SK-N-SH (cell line): Measurements from ENCODE around the gene NR3C1. TPM values are rescaled to one million over a fixed set of nuclear protein-coding genes. Genes with fewer than 3 reads are reported as not detected.

Experiments
- CTCF ChIA-PET: fragments of 300-600, 350-600 bp; formaldehyde crosslinking; extraction: SDS; loops from one replicate; lab custom pipeline; 2021; lab: Yijun Ruan, JAX
- POLR2A ChIA-PET: fragments of 350-600 bp; sonication (Branson Sonifier 250); formaldehyde crosslinking; extraction: SDS; loops from one replicate; lab custom pipeline; 2020; ENCODE audit warnings: antibody characterized with exemption, inconsistent platforms; lab: Yijun Ruan, JAX
- DNase-seq: peaks from one replicate; pipeline ENCODE4 v3.0.0; 2012
- H2AFZ ChIP-seq: fragments of 200-600 bp; sonication (generic); 2 replicates; pipeline ENCODE4 v1.8.1; 2016; ENCODE audit warnings: antibody characterized with exemption, mild to moderate bottlenecking, low read depth
- H3F3A ChIP-seq: fragments of 200-600 bp; sonication (generic); replicated peaks from 2 replicates; pipeline ENCODE3; 2016; ENCODE audit warnings: antibody characterized with exemption, mild to moderate bottlenecking; ENCODE audit not compliant: insufficient read depth
- H3K27ac ChIP-seq, 2 experiments: fragments of 200-500 bp in 1 of 2; fragments of 200-600 bp in 1 of 2; sonication (Bioruptor generic) in 1 of 2; sonication (generic), shearing (Covaris generic) in 1 of 2; 2 replicates each; pipeline versions ENCODE4 v1.5.1 to v1.6.1; 2014 to 2016; ENCODE audit warnings: low read depth in 2 of 2, inconsistent platforms in 1 of 2, low read length in 1 of 2, mild to moderate bottlenecking in 1 of 2, mixed read lengths in 1 of 2
- H3K27me3 ChIP-seq: fragments of 200-600 bp; sonication (generic), shearing (Covaris generic); 2 replicates; pipeline ENCODE4 v1.6.1; 2016; ENCODE audit warnings: mixed run types; ENCODE audit not compliant: insufficient read depth
- H3K36me3 ChIP-seq, 2 experiments: fragments of 200-500 bp in 1 of 2; fragments of 200-600 bp in 1 of 2; sonication (Bioruptor generic) in 1 of 2; sonication (generic) in 1 of 2; replicated peaks in 1 of 2; 2 replicates each; pipeline versions ENCODE3 to v1.5.1; 2014 to 2016; ENCODE audit warnings: low read length in 1 of 2, mild to moderate bottlenecking in 1 of 2; ENCODE audit not compliant: insufficient read depth in 2 of 2, control insufficient read depth in 1 of 2
- H3K4me1 ChIP-seq, 2 experiments: fragments of 200-500 bp in 1 of 2; fragments of 200-600 bp in 1 of 2; sonication (Bioruptor generic) in 1 of 2; sonication (generic), shearing (Covaris generic) in 1 of 2; 2 replicates each; pipeline versions ENCODE4 v1.5.1 to v1.6.1; 2014 to 2016; ENCODE audit warnings: low read depth in 1 of 2, low read length in 1 of 2, mixed run types in 1 of 2; ENCODE audit not compliant: insufficient read depth in 2 of 2, control insufficient read depth in 1 of 2
- H3K4me2 ChIP-seq: fragments of 200-600 bp; sonication (generic), shearing (Covaris generic); 2 replicates; pipeline ENCODE4 v1.6.1; 2017; ENCODE audit warnings: mixed run types
- H3K4me3 ChIP-seq, 2 experiments: fragments of 200-500 bp in 1 of 2; fragments of 200-600 bp in 1 of 2; sonication (Bioruptor generic) in 1 of 2; sonication (generic), shearing (Covaris generic) in 1 of 2; 2 replicates each; pipeline versions ENCODE4 v1.5.1 to v1.8.1; 2014 to 2016; ENCODE audit warnings: low read depth in 2 of 2, inconsistent platforms in 1 of 2, low read length in 1 of 2, mild to moderate bottlenecking in 1 of 2, mixed read lengths in 1 of 2, moderate library complexity in 1 of 2
- H3K79me2 ChIP-seq: fragments of 200-600 bp; sonication (generic); 2 replicates; pipeline ENCODE4 v1.8.1; 2017; ENCODE audit warnings: mild to moderate bottlenecking; ENCODE audit not compliant: insufficient read depth
- H3K9ac ChIP-seq: fragments of 200-600 bp; sonication (generic); 2 replicates; pipeline ENCODE4 v1.6.1; 2017; ENCODE audit warnings: mixed run types
- H3K9me2 ChIP-seq: fragments of 200-600 bp; sonication (generic); 2 replicates; pipeline ENCODE4 v1.6.1; 2017; ENCODE audit warnings: mixed run types
- H3K9me3 ChIP-seq: fragments of 200-600 bp; sonication (generic); 2 replicates; pipeline ENCODE4 v1.6.1; 2017; ENCODE audit warnings: mixed run types, mild to moderate bottlenecking, moderate library complexity
- H4K20me1 ChIP-seq: fragments of 200-600 bp; sonication (generic); 2 replicates; pipeline ENCODE4 v1.6.1; 2017; ENCODE audit warnings: mild to moderate bottlenecking, mixed run types; ENCODE audit not compliant: insufficient read depth
- CHD2 ChIP-seq: fragments of 150-350 bp; IDR thresholded peaks from 2 replicates; pipeline ENCODE4 v1.6.1; 2018; ENCODE audit warnings: low read length; ENCODE audit not compliant: partially characterized antibody
- CTCF ChIP-seq: fragments of 200-600 bp; sonication (generic); IDR thresholded peaks from 2 replicates; pipeline ENCODE4 v1.6.1; 2017; ENCODE audit warnings: antibody characterized with exemption, mild to moderate bottlenecking, moderate library complexity
- ELF1 ChIP-seq: IDR thresholded peaks from 2 replicates; pipeline ENCODE4 v1.4.0; 2012
- FOSL2 ChIP-seq: IDR thresholded peaks from 2 replicates; pipeline ENCODE4 v1.4.0; 2012; ENCODE audit warnings: low read depth, mild to moderate bottlenecking, moderate library complexity, borderline replicate concordance
- FOXJ3 ChIP-seq: sonication (generic); formaldehyde crosslinking; IDR thresholded peaks from 2 replicates; pipeline ENCODE4 v1.5.1; 2020; ENCODE audit warnings: mild to moderate bottlenecking, missing genetic modification reagents
- IRF3 ChIP-seq: fragments of 150-350 bp; IDR thresholded peaks from 2 replicates; pipeline ENCODE4 v1.6.1; 2016; ENCODE audit warnings: mild to moderate bottlenecking, low read depth, low read length
- JUND ChIP-seq: IDR thresholded peaks from 2 replicates; pipeline ENCODE4 v1.4.0; 2012
- NRF1 ChIP-seq: IDR thresholded peaks from 2 replicates; pipeline ENCODE4 v1.6.1; 2012; ENCODE audit warnings: low read depth, mild to moderate bottlenecking, low read length
- RCOR1 ChIP-seq: fragments of 150-350 bp; IDR thresholded peaks from 2 replicates; pipeline ENCODE4 v1.6.1; 2017; ENCODE audit warnings: antibody characterized with exemption, low read length
- RFX5 ChIP-seq: IDR thresholded peaks from 2 replicates; pipeline ENCODE4 v1.6.1; 2012; ENCODE audit warnings: mild to moderate bottlenecking, improper control_type of control experiment, low read length
- RXRA ChIP-seq: IDR thresholded peaks from 2 replicates; pipeline ENCODE4 v1.4.0; 2012; ENCODE audit warnings: low read depth, mild to moderate bottlenecking, borderline replicate concordance
- SIN3A ChIP-seq: IDR thresholded peaks from 2 replicates; pipeline ENCODE4 v1.6.1; 2012; ENCODE audit warnings: low read depth, mild to moderate bottlenecking, low read length, moderate library complexity, borderline replicate concordance
- SMC3 ChIP-seq: IDR thresholded peaks from 2 replicates; pipeline ENCODE4 v1.6.1; 2012; ENCODE audit warnings: low read depth, low read length, improper control_type of control experiment
- TAF1 ChIP-seq: IDR thresholded peaks from 2 replicates; pipeline ENCODE4 v1.6.1; 2012; ENCODE audit warnings: low read depth, mild to moderate bottlenecking, low read length, moderate library complexity, borderline replicate concordance
- TCF12 ChIP-seq: IDR thresholded peaks from 2 replicates; pipeline ENCODE4 v1.4.0; 2012
- TEAD4 ChIP-seq: IDR thresholded peaks from 2 replicates; pipeline ENCODE4 v1.4.0; 2012; ENCODE audit warnings: mild to moderate bottlenecking, borderline replicate concordance; ENCODE audit not compliant: insufficient read depth
- USF1 ChIP-seq: IDR thresholded peaks from 2 replicates; pipeline ENCODE4 v1.4.0; 2012; ENCODE audit warnings: low read depth, borderline replicate concordance
- USF2 ChIP-seq: fragments of 150-350 bp; IDR thresholded peaks from 2 replicates; pipeline ENCODE4 v1.6.1; 2017; ENCODE audit warnings: antibody characterized with exemption, low read length, low read depth, borderline replicate concordance
- ZBTB33 ChIP-seq: IDR thresholded peaks from 2 replicates; pipeline ENCODE4 v1.4.0; 2012; ENCODE audit warnings: low read depth, borderline replicate concordance
- WGBS: methylation state at CpG from one replicate; pipeline ENCODE4 v1.1.6; 2017; ENCODE audit warnings: low lambda C conversion rate; 5-methylcytosine and 5-hydroxymethylcytosine counted together
- polyA plus RNA-seq, 3 experiments: library from polyadenylated mRNA; depleted of rRNA; stranded (reverse); fragments of >200 nt; gene quantifications; 2 replicates each; pipeline ENCODE4 v1.2.3, GENCODE V29; 2012

NR3C1 gene
- polyA plus RNA-seq, 1 of the 3 experiments (the other 2 are of a cell fraction), result 7.1 TPM

- TF ChIP-seq ZBTB33, result no peak
- TF ChIP-seq CHD2, result no peak
- no peak for TF ChIP-seq CTCF
- TF ChIP-seq SIN3A, result no peak
- TF ChIP-seq TAF1, result no peak
- TF ChIP-seq TEAD4, result no peak
- peak; percentile 41; the same call in 1 of the 2 replicates for TF ChIP-seq USF1
- no peak for TF ChIP-seq NRF1
Measured at GRCh38 chr5:143341807-143342570, 61.5 kb downstream of the NR3C1 start (continued).

- peaks cover 3% of the 10 kb centered on the region for H3F3A ChIP-seq
- H3K36me3 ChIP-seq, result peaks cover 0 to 12% of the 10 kb centered on the region in 2 experiments
- H4K20me1 ChIP-seq, result no peaks in the 10 kb centered on the region
- no peaks in the 10 kb centered on the region for H3K9me3 ChIP-seq
- H3K4me1 ChIP-seq, result peaks cover 0 to 1% of the 10 kb centered on the region in 2 experiments; a peak in 2 of 4 replicates
- DNase-seq, result no peak
- WGBS, result 97% methylated on average over 3 of the region's 3 CpGs
- H3K27ac ChIP-seq, result peak overlapping the region in 1 of 2 experiments; percentile 59; a peak in 2 of 4 replicates
- H3K79me2 ChIP-seq, result peaks cover 94% of the 10 kb centered on the region
- POLR2A ChIA-PET, result no interaction called here
- H3K9me2 ChIP-seq, result no peaks in the 10 kb centered on the region
- no peak overlapping the region for H3K4me3 ChIP-seq
- no peak overlapping the region for H2AFZ ChIP-seq
- H3K27me3 ChIP-seq, result no peaks in the 10 kb centered on the region
- CTCF ChIA-PET, result no interaction called here
- TF ChIP-seq RFX5 (no peak), FOXJ3 (no peak), TCF12 (no peak), JUND (no peak), RXRA (no peak), RCOR1 (no peak), SMC3 (no peak), FOSL2 (no peak), CHD2 (no peak), USF2 (no peak), IRF3 (no peak), ELF1 (no peak)
- H3K9ac ChIP-seq, result no peak overlapping the region
- H3K4me2 ChIP-seq, result no peak overlapping the region
Measured at GRCh38 chr5:143340891-143341685, 62.4 kb downstream of the NR3C1 start.
